NCI-H69 (cell line): ENCODE measurements around the gene SRP72.
"Not testable (repeated sequence)": the region's sequence is repeated elsewhere in the genome, so short reads cannot be mapped to it uniquely, and the experiment has no call there.

ENCODE experiments used
- DNase-seq: peaks from one replicate; lab custom pipeline; 2025; lab: John Stamatoyannopoulos, UW

Gene SRP72, protein sequence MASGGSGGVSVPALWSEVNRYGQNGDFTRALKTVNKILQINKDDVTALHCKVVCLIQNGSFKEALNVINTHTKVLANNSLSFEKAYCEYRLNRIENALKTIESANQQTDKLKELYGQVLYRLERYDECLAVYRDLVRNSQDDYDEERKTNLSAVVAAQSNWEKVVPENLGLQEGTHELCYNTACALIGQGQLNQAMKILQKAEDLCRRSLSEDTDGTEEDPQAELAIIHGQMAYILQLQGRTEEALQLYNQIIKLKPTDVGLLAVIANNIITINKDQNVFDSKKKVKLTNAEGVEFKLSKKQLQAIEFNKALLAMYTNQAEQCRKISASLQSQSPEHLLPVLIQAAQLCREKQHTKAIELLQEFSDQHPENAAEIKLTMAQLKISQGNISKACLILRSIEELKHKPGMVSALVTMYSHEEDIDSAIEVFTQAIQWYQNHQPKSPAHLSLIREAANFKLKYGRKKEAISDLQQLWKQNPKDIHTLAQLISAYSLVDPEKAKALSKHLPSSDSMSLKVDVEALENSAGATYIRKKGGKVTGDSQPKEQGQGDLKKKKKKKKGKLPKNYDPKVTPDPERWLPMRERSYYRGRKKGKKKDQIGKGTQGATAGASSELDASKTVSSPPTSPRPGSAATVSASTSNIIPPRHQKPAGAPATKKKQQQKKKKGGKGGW

DNA sequence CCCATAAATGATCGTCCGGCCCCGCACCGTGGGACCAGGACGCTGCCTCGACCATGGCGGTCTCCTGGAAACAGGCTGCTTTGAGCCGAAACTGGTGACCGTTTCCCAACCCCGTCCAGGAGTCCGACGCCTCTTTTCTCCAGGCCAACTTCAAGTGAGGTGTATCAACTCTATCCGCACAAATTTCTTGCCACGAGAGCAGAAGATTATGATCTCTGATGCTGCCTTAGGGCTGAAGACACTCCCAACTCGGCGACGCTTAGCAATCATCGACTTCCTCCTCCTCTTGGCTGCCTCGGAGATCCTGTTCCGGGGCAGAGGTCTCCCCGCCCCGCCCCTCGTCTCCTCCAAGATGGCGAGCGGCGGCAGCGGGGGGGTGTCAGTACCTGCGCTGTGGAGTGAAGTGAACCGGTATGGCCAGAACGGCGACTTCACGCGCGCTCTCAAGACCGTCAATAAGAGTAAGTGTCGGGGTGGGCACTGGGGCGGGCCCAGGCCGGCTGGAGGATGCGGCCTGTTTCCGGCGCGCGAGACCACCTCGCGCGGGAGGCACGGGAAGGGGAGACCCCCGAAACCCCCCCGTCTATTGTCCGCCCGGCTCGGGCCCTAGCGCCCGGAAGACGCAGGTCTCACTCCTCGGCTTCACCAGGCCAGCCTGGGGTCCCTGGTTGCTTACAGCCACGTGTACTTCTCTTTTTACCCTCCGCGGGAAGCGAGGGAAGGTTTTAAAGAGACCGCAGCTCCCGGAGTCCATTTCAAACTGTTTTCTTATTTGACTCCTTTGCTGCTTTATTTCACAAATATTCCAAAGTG is at the start of gene SRP72:
TSS of gene SRP72 (plus strand) at position 334 of the 813 bp plus-strand sequence. CDS start at position 353, 19 bp downstream.
- DNase-seq = peak; percentile 90

DNA sequence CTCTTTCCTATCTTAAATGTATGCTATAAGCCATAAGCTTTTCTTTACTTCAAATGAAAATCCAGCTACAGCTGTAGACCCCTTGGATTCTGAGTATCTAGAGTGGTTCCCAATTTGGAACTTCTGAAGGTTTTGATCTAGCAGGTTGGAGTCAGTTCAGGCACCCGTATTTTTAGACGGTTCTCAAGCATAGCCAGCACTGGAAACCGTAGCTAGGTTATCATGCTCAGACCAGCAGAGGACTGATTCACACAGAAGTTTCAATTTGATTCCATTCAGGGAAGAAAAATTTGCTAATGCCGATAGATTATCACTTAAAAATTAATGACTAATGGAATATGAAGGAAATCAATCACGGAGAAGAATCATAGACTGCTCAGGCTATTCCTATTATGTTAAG is 43.2 kb upstream of the SRP72 start:
- no peak for DNase-seq

- no peak for DNase-seq
These were observed 42.5 kb upstream of the SRP72 start for GRCh38 chr4:56424697-56425514.

DNA sequence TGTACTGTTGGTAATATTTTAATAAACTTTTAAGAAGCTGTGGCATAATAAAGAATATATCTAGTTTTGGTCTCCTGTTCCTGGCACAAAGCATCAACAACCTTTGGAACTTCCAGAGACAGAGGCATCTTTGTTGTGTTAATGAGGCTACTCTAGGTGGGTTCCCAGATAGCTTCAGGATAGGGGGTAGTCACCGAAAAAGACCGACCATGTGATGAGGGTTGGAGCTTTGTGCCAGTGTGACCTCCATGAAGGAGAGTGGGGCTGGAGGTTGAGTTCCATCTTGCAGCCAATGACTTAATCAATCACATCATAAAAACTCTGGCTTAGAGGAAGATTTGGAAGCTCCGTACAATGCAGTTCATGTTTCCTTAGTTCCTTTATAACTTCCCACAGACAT is 41.9 kb upstream of the SRP72 start:
- no peak for DNase-seq

DNA sequence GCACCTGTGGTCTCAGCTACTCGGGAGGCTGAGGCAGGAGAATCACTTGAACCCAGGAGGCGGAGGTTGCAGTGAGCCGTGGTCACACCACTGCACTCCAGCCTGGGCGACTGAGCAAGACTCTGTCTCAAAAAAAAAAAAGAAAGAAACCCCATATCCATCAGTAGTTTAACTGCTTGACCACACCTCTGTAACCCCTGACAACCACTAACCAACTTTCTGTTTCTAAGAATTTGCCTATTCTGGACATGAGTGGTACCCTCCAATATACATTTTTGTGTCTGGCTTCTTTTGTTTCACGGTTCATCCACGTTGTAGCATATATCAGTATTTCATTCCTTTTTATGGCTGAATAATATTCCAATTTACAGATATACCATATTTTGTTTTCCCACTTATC is 41.1 kb upstream of the SRP72 start:
- no peak for DNase-seq

DNA sequence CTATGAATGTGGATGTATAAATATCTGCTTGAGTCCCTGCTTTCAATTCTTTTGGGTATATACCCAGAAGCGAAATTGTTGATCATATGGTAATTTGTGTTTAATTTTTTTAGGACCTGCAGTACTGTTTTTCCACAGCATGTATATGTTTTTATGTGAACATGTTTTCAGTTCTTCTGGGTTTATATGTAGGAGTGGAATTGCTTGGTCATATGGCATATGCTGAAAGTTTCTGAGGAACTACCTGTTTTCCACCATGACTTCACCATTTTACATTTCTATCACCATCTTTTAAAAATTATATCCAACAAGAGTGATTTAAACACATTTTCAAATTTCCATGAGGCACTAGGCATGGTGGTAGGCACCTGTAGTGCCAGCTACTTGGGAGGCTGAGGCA is 40.2 kb upstream of the SRP72 start:
- no peak for DNase-seq

GRCh38 chr4:56430203-56430602 is 37.2 kb upstream of the SRP72 start:
- no peak for DNase-seq

DNA sequence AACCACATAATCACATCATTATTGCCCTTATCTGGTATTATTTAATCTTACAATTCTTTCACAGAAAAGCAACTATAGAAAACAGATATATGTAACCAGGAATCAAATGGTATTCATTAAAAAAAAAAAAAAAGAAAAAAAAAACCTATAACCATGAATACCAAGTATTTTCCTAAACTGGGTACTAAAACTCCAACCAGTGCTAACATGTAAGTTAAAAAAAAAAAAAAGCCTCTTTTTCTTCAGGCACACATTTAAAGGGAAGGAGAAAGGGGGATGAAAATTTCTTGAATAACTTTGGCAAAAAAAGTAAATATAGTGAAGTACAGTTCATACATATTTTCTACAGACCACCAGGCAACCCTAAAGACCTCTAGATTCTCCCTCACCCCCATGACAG is 34.1 kb upstream of the SRP72 start:
- DNase-seq = no peak

DNA sequence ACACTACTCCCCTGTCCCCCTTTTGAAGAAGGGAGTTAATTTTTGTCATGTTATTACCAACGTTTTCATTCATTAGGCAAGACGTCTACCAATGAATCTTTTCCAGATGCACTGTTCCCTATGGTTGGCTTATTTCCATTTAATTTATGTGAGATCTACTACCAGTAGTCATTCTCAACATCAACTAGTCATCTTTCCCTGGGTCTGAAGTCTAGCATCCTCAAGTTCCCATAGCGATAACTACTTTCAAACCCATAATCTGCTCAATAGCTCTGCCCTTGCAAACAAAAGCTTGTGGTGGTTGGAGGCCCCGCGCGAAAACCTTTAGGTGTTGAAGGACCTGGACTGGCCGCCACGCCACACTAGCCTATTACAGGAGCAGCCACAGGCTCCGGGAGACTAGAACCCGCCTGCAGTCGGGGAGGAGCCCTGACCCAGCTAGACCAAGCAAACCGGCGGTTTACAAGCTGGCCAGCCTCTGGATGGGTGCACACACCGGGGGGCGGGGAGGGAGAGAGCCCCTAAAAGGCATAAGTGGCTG is 32.7 kb upstream of the SRP72 start:
- DNase-seq = peak; percentile 81

- peak; percentile 97 for DNase-seq
These were observed 32.1 kb upstream of the SRP72 start, which contains the start of gene PPAT for GRCh38 chr4:56435140-56435926. Gene PPAT, minus strand, starts transcription at chr4:56435615. Its CDS starts 138 bp downstream, at chr4:56435477.

GRCh38 chr4:56438766-56439165 is 28.7 kb upstream of the SRP72 start:
- DNase-seq = no peak

GRCh38 chr4:56440983-56441382 is 26.4 kb upstream of the SRP72 start:
- no peak for DNase-seq

DNA sequence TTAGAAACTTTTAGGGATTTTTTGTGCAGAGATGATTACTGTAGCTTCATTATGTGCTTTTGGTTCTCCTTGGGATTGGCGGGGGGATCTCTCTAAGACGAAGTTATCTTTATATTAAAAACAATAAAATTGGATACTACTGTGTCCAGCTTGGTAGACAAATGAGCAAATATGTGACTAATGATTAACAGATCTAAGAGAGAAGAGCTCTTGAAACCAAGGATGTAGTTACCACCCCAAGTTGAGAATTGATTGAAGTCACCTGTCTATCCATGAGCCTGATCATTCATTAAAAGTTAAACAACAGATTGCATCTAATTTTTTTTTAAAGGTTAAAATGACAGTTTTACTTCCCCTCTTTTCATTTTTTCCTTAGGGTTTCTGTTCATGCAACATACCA is 22.7 kb upstream of the SRP72 start:
- no peak for DNase-seq

DNA sequence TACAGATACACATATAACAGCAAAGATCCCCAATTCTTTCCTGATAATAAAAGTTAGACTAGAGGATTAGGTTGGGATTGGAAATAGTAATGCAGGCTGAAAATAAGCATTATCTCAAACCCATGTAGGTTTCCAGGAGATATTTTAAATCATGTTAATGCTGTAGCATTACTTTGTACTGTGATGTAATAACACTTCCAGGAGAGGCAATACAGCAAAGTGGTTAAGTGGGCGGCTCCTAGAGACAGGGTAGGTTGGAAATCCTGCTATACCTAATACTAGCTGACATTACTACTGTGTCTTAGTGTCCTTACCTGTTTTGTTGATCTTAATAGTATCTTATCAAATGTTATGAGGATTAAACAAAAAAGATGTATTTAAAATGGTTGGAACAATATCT is 21.7 kb upstream of the SRP72 start:
- DNase-seq = no peak

- DNase-seq = no peak
These were observed 19.1 kb upstream of the SRP72 start for GRCh38 chr4:56448301-56448700.

DNA sequence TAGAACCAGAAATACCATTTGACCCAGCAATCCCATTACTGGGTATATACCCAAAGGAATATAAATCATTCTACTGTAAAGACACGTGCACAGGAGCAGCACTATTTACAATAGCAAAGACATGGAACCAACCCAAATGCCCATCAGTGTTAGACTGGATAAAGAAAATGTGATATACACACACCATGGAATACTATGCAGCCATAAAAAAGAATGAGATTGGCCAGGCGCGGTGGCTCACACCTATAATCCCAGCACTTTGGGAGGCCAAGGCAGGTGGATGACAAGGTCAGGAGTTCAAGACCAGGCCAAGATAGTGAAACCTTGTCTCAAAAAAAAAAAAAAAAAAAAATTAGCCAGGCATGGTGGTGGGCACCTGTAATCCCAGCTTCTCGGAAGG is 17.9 kb upstream of the SRP72 start:
- not testable (repeated sequence) for DNase-seq

DNA sequence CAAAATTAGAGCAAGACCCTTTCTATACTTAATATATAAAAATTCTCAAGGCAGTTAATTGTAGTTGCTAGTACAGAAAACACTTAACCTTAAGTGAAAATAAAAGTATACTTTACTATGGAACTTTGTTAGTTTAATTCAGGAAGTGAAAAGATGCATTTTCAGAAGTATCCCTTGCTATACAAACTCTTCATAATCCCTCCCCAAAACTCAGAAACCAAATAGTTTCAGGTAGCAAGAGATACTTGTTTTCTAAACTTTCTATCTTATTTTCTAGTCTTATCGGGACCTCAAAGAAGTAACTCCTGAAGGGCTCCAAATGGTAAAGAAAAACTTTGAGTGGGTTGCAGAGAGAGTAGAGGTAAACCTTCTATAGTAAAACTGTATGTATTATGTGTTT is 17.1 kb upstream of the SRP72 start:
- no peak for DNase-seq

DNA sequence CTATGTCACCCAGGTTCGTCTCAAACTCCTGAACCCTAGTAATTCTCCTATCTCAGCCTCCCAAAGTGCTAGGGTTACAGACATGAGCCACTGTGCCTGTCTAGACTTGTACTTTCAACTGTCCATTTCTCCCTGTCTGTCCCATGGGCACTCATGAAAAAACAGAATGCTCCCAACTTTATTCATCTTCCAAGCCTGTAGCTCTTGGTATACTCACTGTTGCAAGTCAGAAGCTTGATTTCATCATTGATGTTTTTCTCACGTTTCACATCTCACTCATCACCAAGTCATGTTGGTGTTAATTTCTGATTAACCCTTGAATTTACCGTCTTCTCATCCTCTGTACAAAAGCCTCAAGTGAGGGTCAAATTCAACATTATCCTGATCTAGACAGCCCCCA is 7.3 kb upstream of the SRP72 start:
- DNase-seq = no peak

- DNase-seq = no peak
These were observed 5.3 kb upstream of the SRP72 start for GRCh38 chr4:56462157-56462556.

GRCh38 chr4:56463711-56464110 is 3.7 kb upstream of the SRP72 start:
- peak; percentile 1 for DNase-seq

DNA sequence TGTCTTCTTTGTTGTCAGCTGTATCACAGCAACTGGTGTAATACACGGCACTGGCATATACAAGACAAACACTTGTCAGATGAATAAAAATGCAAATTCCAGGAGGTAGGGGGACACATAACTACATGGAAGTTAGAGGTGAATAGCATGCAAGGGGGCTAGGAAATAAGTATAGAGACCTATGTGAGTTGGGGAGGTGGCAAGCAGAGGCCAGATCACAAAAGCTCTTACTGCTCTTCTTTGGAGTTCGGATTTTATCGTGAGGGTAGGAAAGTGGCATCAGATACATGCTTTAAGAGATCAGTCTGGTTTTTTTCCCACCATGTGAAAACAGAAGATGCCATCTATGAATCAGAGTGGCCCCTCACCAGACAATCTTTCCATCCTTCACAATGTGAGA is 2.8 kb upstream of the SRP72 start:
- DNase-seq = peak; percentile 1
